HG03520 (cell line): Measurements from ENCODE around the gene TCAIM.
A peak's percentile ranks its signal among the peaks of the same experiment; 100 is the strongest.

Experiments
- ATAC-seq: cut with Tn5 transposase; IDR thresholded peaks from one replicate; pipeline ENCODE4 v1.9.1; 2021; ENCODE audit warnings: mild to moderate bottlenecking, moderate library complexity; ENCODE audit not compliant: unreplicated experiment

Gene TCAIM, protein sequence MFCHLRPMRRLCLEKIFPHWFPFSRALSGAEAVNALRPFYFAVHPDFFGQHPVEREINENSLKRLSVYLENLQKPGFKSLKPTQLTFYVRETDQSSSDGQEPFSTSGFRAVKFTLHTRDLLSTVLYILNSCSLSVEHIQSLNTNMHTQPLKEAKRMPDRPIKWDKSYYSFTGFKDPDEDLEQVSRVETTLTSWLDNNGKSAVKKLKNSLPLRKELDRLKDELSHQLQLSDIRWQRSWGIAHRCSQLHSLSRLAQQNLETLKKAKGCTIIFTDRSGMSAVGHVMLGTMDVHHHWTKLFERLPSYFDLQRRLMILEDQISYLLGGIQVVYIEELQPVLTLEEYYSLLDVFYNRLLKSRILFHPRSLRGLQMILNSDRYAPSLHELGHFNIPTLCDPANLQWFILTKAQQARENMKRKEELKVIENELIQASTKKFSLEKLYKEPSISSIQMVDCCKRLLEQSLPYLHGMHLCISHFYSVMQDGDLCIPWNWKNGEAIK

DNA sequence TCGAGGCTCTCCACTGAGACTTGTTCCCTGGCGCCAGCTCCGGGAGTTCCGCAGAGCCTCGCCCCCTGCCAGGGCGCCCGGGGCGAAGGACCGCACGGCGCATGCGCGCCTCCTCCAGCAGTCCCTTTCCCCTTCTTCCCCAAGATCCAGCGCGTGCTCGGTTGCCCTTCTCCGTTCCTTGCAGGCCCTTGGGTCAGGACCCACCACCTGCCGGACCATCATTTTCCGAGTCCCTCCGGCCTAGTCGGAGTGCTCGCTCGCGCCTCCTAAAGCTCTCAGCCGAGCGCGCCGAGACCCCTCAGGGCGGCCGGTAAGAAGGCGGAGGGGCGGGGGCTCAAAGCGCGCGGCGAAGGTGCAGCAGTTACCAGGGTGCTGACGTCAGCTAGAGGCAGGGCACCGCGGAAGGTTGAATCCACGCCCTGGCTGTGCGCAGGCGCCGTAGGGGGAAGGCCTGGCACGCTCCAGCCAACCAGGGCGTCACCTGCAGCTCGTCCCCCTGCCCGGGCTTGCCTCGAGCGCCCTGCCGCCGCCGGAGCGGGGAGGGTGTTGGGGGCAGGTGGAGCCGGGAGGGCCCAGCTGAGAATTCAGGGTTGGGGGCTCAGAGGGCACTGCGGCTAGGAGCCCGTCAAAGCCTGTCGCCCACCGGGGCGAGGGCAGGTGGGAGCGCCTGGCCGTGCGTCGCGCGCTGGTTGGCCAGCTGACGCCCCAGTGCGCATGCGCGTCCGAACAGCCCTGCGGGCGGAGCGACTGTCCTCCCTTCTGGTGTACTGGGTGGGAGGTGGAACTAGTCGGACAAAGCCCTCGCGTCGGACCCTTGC lies at the start of gene TCAIM:
TCAIM (plus strand) TSS at position 757 of the 818 bp plus-strand sequence. CDS start 16,017 bp downstream, outside the sequence.
- ATAC-seq, result peak; percentile 86

DNA sequence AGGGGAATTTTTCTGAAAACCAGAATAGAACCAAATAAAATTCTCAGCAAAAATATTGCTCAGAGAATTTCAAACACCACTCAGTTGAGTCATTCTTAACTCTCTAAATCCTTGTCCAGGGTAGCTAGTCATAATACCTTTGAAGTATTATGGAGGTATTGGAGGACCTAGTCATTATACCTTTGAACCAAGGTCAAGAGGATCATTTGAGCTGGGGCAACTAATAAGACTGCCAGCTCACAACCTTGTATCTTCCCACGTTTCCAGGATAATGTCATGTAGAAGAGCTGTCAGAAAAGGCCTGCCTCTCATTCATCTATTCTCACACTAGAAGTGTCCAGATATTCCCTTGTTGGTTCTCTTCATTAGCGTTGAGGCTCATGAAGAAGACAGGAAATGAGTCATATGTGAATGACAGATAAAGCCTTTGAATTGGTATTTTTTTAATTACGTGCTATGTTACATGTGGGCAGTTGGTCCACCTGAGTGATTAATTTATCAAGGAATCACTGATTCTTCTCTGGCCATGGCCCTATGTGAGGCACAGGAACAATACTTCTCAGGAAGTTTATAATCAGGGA lies 48.6 kb upstream of the TCAIM start:
- no peak for ATAC-seq

DNA sequence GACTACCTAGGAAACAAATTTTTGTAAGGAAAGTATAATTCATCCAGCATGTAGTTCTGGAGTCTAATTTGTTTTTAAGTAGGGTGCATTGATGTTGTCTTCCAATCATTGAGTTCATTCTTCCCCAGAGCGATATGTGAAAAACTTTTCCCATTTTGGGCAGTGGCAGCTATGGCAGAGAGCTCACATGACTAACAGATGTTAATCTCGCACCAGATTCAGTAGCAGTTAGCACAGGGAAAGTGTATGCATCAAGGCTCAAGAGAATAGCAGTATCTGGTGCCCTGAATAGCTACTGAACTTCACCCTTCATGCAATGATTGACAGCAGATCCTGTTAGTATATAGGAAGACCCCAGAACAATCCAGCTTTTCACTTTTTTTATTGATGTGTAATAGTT lies 46.3 kb upstream of the TCAIM start:
- no peak for ATAC-seq

DNA sequence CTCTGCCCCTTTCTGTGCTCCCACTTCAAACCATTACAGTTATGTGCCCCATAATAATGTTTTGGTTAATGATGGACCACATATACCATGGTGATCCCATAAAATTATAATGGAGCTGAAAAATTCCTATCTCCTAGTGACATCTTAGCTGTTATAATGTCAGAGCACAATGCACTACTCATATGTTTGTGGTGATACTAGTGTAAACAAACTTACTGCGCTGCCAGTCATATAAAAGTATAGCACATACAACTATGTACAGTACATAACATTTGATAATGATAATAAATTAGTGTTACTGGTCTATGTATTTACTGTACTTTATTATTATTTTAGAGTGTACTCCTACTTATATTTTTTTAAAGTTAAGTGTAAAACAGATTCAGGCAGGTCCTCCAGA lies 45.6 kb upstream of the TCAIM start:
- ATAC-seq, result no peak

DNA sequence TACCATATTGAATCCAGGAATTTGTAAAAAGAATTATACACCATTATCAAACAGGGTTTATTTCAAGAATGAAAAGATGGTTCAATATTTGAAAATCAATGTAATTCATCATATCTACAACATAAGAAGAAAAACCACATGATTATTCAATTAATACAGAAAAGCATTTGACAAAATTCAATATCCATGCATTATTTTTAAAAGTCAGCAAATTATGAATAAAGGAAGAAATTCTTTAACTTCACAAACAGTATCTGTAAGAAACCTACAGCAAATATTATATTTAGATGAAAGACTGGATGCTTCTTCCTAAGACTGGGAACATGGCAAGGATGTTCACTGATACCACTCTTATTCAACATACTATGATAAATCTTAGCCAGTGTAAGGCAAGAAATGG lies 41.3 kb upstream of the TCAIM start:
- ATAC-seq, result no peak

DNA sequence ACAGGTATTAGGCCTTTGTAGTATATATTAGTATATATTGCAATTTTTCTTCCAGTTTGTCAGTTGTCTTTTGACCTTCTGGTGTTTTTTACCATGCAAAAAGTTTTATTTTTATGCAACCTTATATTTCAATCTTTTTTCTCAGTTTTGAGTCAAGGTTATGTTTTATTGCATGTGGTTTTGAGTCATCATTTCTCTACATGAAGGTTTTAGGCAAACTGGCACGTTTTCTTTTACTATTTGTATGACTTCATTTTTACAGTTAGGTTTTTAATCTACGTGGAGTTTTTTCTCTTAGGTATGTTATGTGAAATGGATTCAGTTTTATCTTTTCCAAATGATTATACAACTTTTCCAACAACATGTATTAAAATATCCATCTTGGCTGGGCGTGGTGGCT lies 36.8 kb upstream of the TCAIM start:
- no peak for ATAC-seq

DNA sequence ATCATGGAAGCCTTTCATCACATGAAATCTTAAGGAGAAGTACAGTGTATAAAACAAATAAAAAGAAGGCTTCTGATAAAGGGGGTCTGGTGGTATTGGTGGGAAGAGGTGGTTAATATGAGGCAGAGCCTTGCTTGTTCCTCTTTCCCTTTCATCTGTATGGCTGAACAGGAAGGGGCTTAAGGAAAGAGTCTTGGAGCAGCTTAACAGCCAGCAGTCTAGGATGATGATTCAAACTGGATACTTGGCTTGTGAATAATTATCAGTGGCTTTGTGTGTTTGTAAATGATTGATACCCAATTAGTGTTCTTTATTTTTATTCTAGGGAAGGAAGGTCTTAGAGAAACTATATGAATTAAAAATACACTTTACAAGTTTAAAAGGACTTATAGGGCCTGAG lies 29.1 kb upstream of the TCAIM start:
- ATAC-seq, result no peak

DNA sequence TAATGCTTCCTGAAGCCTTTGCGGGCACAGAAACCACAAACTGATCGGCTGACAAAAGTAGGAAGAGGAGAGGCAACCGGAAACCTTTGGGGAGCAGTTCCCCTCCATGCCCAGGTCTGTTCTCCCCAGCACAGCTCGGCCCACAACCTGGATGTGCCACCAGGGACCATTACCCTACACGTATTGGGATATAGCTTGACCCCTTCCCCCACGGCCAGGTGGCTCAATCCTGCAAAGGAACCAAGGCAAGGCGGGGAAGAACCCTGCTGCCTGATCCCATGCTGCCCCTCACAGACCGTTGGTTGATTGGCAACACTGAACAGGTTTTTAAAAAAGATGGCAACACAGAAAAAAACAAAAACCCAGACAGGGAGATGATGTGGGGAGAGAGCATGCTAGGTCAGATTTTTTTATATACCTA lies 19.7 kb upstream of the TCAIM start:
- no peak for ATAC-seq

DNA sequence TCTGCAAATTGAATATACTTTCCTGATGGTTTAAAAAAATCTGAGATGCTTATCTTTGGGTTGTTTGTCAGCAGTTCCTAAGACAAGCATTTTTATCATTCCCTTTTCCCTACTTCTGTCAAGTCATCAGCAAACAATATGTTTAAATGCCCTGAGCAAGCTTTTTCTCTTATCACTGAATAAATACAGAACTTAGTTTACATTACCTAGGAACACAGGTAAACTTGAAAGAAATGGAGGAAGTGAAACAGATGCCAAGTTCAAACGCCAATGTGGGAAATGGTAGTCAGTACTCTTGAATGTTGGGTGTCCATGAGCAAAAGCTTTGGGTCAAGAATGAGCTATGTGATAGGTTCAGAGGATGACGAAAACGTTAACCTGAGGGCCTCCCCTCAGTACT lies 17.2 kb upstream of the TCAIM start:
- ATAC-seq, result no peak

DNA sequence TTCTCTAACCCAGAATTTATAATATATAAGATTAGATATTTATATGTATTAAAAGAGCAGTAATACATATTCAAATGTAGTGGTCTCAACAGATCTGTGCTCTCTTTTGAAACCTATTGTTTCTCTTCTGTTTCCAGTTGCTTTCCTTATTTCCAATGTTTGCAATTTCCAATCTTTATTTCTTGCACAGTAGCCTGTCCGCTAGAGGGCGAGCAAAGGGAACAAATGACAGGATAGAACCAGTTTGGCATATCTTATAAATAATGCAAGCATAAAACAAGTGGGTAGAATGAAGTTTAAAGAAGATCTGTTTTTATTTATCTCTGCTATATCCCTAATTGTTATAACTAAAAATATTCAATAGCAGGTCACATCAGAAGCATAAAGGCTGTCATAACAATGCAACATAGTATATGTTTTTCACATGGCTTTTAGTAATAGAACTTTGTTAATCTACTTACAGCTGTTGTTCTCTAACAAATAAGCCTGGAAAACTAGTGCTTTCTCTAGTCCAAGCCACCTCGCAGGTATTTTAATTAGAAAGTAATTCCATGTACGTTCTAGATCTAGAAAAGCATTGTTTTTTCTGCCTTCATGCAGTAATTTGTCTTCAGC lies 15.1 kb upstream of the TCAIM start:
- no peak for ATAC-seq

DNA sequence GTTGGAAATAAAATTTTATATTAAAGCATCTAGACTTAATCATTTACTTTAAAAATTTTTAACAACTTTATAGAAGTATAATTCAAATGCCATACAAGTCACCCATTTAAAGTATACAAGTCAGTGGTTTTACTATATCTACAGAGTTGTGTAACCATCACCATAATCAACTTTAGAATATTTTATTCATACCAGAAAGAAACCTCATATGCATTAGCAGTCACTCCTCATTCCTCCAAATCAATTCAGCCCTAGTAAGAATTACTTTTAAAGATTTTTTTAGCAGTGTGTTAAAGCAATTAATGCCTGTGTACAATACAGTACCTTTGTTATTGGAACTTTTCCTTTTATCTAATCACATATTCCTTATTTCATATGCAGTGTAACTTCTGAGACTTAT lies 14.0 kb upstream of the TCAIM start:
- ATAC-seq, result no peak

DNA sequence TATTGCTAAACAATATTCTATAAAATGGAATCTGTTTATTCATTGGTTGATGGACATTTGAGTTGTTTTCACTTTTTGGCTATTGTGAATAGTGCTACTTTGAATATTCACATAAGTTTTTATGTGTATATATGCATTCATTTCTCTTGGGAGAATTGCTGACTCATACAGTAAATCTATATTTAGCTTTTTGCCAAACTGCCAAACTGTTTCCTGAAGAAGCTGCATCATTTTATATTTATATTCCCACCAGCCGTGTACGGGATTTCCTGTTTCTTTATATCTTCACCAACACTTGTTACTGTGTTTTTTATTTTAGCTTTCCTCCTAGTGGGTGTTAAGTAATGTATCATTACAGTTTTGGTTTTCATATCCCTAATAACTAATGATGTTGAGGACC lies 12.5 kb upstream of the TCAIM start:
- no peak for ATAC-seq

DNA sequence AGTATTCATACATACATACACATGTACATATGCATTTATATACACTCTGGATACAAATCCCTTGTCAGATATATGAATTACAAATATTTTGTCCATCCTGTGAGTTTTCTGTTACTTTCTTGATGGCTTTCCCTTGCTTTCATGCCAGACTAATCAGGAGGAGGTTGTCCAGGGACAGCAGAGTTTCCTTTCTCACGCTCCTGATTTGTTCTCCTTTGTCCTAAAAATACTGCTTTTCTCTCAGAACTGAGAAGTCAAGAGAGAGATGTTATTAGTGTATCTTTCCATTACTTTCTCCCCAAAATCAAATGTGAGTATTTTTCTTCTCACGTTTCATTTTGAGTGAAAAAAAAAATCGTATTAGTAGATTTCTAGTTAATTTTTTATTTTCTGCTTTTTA lies 12.1 kb upstream of the TCAIM start:
- ATAC-seq, result no peak

DNA sequence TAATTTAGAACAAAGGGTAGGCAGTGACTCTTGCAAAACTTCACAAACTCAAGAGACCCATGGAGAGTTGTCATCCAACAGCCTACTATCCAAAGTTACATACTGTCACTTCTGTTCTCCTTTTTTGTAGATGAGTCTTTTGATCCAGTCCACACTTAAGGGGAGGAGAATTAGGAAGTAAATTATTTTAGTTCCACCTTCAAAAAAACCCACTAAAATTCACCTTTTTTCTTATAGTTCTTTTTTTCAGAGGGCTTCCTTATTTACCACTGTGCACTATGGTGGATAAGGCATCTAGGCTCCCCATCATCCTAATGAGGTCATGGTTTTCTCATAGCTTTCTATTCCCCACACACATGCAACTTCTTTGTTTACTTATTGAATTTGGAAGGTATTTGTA lies 8.6 kb upstream of the TCAIM start:
- no peak for ATAC-seq

DNA sequence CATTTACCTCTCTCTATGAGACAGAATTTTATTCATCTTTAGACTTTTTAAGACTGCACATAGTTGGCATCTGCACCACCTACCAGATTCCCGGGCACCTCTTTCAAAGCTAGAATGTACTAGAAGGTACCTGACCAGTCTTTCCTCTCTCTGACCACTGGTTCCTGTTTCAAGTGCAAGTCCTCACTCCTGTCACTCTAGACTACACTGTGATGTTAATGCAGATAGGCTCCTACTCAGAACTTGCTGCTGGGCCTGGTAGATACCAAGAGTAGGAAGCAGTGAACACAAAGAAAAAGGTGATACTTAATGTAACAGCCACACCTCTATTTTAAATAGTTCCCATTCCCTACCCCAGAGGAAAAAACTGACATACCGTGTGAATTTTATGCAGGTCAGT lies 8.1 kb upstream of the TCAIM start:
- no peak for ATAC-seq

DNA sequence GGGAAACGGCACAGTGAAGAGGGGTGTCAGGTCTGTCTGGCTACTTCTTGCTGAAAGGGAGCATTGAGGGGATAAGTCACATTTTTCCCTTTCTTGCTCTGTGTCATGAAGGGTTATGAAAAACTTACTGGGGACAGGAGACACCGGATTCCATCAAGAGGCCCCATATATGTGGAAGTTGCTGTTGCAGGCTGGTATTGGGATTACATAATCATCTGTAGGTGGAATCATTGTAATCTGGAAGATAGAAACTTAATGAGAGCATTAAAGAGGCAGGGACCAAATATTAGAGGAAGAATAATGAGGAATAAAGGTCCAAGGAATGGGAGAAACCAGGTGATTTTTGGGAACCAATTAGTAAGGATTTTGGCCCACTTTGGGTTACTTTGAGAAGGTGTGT lies 4.2 kb upstream of the TCAIM start:
- no peak for ATAC-seq

DNA sequence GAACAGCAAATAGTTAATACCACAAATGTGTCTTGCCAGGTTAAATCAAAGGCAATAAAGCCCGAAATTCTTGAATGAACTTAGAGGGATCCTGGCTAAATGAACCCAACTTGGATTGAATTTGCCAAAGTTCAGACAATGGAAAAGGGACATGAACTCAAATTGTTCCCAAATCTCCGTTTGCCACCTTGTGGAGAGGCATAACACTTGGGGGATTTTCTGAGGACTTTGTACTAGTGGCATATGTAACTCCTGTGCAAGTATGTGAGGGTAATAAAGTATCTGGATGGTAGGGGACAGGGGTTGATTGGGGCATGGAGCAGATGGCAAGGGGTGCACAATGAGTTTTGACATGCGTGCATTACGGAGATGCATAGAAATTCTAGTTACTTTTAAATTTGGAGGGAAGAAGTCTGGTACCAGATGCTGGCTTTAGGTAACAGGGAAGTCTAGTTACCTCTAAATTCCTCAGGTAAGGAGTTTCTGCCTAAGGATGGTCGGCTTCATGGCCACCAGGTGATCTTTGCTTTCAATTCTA lies 1.2 kb upstream of the TCAIM start:
- no peak for ATAC-seq

DNA sequence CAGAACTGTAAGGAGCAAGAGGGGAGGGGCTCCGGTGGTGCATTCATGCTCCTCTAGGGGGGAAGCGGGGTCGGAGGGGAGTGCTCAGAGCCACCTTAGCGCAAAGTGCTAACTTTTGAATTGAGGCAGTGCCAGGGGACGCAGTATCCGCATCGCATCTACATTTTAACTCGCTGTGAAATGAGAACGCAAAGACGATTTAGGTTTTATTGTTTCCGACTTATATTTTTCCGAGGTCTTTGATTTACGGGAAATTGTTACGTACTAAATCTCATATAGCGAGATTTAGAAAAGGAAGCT lies 212 bp downstream of the TCAIM start:
- no peak for ATAC-seq

DNA sequence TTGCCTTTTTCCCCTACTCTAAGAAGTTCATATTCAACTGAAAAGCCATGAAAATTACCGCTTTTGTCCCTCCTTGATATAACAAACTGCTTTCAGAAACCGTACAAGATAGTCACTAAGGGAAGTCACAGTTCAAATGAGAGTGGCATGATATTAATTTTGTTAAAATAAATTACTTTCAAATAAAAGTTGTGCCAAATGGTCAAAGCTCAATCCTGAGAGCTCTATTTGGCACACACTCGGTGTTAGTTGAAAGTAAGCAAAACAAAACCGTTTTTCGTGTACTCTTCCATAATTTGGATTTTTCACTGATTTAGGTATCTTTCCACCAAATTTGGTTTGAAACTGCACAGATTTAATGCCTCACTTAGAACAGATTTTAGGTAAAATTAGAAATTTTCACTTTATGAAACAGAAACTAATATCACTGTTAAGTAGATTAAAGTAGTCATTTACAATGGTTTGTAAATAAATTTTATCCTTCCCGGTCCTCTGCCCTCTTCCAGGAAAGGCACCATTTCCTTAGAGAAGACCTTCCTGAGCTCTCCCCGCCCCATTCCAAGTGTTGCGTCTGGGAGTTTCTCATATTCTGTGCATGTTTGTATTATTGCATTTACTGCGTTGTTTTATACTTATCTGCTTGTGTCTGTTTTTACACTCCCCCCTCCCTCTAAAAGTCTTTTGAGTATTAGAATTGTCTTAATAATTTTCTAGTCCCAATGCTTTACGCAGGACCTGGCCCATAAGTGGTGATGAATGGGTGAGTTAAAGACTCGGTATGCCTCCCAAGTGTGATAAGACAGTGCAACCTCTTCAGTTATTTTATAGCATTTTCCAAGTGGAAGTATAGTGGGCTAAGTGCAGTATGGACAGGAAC lies 853 bp downstream of the TCAIM start:
- ATAC-seq, result no peak

DNA sequence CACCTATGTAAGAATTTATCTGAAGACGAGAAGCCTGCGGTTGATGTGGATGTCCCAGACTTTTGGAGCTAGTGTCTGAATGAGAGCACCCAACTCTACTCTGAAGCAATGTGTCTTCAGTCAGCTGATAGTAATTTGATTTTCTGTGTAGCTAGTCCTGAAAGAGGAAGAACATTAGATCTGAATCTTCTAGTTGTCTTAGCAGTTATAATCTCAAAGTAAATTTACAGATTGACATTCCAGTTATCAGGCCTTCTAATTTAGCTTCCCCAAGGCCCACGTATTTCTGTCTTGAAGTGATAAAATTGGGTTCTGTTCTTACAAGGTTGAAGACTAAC lies 1.5 kb downstream of the TCAIM start:
- no peak for ATAC-seq
